ENCODE data around the gene TTC7B.

Gene TTC7B

DNA sequence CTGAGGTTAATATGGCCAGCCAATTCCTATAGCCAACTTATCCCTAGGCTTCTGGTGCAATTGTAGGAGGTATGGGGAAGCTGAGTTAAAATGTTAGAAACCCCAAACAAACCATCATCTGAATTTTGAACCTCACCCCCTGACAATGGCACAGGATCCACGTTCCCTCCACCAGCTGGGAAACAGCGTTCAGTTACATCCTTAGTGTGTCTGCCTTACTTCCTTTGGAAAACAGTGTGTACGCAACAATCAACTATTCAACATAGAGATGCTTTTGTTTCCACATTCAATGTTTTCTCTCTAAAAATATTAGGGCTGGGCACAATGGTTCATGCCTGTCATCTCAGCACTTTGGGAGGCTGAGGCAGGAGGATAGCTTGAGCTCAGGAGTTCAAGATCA, 203.4 kb downstream of the TTC7B start:
- no peak for DNase-seq

DNA sequence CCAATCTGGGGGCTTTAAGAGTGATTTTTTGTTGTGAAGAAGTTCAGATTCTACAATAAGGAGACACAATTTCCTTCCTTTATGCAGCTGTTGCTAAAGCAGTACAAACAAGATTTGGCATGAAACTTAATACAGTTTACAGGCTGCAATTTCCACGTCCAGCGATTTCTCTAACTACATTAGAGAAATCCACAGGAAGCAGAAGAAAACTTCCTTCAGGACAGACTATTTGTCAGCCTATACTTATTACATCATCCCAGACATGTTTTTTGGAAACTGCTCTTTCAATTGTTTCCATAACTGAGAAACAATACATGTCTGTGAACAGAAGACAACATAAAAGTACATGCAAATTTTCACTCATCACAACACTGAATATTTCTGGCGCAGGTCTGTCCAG, 204.3 kb downstream of the TTC7B start:
- DNase-seq: no peak

DNA sequence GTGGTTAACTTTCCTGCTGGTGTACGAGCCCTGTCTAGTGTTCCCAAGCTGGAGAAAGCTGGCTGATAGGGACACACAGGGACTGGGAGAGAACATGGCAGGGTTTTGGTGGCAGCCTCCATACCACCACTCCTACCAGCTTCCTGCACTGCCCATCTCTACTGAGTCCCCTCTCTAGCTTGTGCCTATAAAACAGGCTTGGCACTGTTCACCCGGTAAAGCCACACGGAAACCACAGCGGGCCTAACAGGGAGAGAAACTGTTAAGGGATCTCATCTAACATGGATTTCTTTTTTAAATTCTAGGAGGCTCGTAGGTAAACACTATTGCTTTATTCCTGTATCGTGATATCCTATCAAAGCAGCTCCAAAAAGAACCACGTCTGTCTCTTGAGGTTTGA, 204.7 kb downstream of the TTC7B start:
- no peak for DNase-seq

DNA sequence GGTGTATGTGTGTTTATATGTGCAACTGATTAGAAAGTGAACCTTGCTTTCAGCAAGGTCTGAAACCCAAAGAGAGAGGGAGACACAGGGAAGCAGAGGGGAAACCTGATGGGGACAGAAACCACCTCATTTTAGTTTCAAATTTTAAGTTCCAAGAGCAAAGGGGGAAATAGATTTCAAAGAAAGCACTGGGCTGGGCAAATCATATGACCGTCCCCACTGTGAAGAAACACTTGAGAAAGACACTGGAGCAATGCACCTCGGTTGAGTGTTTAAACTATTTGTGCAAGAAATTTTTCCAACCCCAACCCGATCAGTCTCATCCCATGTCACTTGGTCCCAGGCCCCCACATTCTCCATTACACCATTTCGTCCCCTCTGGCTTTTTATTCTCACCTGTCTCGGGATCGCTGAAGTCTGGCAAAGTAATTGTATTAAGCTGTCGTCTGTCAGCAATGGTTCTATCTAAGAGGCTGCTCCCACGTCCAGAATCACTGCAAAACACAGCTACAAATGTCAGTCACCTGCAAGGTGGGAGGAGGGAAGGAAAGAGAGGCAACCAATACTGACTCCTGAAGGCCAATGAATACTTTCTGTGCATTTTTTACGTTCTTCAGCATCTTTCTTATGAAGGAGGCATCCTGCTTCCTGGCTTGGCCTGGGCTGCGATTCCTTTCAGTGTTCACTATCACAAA, 205.7 kb downstream of the TTC7B start:
- DNase-seq: no peak

DNA sequence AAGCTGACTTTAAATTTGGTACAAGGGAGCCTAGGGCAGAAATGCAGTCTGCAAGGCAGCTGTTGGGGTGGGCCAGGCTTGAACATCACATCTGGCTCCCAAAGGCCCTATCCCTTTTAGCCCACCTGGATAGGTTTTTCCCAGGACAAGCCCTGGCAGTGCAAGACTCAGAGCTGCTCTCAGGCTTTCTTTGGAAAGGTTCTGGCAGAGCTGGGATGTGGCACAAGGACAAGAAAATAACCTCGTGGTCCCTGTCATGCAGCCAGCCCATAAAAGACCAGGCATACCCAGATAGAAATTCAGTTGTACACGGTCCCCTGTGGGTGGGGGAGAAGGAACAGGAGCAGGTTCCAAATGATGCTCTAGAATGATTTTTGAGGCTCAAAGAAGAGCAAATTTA, 206.9 kb downstream of the TTC7B start:
- no peak for DNase-seq

DNA sequence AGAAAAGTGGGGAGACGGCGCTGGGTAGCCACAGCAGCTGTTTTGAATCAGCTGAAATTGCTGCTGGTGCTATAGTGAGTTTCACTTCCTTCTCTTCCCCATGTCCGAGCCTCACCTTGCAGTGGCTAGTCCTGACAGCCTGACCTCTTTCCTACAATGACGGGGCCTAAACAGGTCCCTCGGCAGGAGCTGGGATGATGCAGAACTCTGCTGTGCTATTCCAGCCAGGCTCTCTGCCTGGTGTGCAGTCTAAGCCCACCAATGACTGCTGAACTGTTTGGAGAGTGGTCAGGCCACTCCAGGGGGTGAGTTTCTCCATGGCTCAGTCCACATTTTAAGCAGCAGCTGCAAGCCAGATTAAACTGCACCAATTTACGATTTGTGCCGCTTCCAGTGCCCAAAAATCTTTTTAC, 207.3 kb downstream of the TTC7B start:
- no peak for DNase-seq

DNA sequence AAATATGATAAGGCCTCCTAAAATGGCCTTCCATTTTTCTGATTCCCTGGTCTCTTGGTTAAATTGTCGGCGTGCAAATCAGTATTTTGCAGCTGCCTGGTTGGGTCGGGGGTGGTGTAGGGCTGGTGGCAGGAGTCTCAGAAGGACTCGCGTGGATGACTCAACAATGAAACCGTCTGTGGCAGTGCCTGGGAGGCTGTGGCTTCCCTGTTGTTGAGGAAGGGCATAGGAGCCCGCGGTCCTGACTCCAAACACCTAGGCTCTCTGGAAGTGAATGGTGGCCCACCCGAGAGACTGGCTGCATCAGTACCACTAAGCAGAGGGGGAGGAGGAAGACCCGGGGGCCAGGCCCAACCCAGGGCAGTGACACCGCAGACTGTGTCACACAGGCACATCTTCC, 207.9 kb downstream of the TTC7B start:
- no peak for DNase-seq

DNA sequence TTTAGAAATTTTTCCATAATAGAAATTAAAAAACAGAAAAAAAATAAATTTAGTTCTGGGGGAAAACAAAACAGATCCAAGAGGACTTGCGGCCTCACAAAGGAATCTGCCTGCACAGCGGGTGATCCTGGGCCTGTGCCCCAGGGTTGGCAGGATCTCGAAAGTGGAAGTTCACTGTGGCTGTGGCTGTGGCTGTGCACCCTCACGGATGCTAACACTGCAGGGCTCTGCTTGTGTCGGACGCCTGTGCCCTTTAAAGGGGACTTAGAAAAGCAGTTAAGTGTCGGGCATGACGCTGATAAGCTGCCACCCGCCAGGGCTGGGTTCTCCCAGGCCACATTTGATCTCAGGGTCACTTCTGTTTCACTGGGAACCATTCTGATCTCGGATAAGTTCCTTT, 209.1 kb downstream of the TTC7B start:
- DNase-seq: no peak

DNA sequence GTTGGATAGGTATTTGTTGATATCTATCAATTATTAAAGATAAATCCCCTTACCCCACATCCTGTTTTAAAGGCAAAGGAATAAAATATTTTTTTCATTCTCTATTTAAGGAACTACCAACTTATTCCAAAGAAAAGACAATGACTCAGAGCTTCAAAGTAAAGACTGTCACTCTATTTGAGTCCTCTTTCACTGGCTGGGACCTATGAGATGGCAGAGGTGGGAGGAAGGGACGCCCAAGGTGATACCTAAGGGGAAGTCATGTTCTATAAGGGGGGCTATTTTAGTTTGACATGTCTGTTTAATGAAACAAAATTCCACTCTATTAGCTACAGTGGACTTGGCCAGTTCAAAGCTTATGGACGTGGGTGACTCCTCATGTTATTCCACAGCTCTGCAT, 209.8 kb downstream of the TTC7B start:
- DNase-seq: no peak

DNA sequence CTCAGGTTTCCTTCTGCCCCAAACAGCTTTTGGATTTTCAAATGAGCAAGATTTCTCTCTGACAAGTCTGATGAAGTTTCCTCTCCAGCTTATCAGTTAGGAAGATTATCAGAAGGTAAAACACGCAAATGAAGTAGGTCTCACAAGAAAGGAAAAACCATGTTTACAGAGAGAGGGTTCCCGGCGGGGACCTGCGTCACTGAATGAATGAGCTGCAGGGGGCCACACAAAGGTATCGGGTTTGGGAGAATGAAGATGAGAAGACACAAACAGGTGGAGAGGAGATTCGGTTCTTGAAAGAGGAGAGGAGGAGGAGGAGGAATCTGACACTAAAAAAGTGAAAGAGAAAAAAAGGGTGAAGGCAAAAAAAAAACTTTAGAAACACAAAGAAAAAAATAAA, 210.8 kb downstream of the TTC7B start:
- DNase-seq: no peak

DNA sequence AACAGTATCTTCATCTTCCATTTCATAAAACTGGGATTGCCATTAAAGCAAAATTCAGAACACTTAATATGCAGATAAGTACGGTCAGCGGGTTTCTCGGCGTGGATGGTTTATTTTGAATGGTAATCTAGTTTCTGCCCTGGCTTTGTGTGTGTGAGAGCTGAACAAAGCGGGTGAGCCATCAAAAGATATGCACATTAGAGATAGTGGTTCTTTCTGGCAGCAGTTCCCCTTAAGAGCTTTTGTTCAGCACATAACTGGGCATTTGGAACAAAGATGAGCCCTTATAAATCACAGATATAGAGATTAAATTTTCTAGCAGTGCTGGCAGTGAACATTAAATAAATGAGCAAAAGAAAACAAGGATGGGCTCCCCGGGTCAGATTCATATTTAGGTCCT, 211.9 kb downstream of the TTC7B start:
- no peak for DNase-seq

DNA sequence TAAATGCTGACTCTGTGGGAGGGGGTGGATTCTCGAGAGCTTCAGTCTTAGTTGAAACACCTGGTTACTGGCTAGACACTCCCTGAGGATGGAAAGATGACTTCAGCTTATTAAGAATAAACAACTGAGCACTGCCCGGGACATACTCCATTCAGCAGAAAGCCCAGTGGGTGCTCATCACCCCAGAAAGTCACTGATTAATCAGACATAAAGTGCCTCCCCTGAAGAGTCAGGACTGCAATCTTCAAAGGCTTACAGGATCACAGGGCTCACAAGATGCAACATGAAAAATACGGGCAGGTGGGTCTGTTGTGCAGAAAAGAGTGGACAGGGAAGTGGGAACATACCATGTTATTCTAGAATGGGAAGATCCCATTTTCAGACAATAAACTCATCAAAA, 212.4 kb downstream of the TTC7B start:
- no peak for DNase-seq

DNA sequence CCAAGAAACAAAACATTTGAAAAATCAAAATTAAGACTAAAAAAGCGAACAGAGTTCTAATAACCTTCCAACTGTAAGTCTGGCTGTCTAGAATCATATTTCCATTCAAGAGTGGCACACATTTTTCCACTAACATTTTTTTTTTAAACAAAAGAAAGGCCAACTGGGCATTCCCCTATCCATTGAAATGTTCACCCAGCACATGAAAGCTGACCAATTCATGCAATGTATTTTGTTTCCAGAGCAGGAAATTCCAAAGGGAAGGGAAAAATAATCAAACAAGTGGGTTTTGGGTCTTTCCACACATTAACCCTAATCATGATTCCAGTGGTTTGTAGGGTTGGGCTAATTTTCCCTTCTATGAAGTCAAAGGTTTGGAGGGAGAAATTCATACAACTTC, 212.9 kb downstream of the TTC7B start:
- DNase-seq: no peak

DNA sequence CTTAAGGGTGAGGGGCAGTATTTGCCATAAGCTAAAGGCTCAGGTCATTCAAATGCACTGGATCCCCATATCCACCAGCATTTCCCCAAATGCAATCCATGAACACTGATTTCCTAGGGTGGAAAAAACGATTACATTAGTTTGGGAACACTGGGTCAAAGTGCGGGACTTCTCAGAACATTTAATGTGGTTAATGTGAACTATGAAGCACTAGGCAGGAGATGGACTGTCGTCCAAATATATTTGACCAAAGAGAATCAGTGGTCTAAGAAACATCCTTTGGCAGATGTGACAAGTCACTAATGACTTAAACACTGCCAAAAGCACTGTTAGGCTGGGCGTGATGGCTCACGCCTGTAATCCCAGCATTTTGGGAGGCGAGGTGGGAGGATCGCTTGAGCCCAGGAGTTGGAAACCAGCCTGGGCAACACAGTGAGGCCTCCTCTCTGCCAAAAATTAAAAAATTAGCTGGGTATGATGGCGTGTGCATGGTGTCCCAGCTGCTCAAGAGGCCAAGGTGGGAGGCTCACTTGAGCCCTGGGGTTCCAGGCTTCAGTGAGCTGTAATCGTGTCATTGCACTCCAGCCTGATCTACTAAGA, 214.0 kb downstream of the TTC7B start:
- DNase-seq: no peak

DNA sequence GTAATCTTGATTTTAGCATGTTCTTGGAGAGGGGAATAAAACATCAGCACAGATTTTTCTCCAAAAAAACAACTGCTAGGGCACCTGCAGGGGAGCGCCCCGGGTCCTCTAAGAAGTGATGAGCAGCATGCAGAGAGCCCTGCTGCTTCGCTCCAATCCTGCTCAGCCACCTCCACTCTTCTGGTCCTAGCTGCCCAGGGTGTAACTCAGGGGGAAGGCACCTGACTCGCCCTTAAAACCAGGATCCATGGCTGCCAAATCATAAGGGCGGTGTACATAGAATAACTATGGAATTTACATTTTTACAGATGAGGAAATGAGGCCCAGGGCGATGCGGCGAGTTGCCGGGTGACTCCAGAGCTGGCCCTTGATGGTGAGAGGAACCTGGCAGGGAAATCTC, 214.7 kb downstream of the TTC7B start:
- DNase-seq: no peak

DNA sequence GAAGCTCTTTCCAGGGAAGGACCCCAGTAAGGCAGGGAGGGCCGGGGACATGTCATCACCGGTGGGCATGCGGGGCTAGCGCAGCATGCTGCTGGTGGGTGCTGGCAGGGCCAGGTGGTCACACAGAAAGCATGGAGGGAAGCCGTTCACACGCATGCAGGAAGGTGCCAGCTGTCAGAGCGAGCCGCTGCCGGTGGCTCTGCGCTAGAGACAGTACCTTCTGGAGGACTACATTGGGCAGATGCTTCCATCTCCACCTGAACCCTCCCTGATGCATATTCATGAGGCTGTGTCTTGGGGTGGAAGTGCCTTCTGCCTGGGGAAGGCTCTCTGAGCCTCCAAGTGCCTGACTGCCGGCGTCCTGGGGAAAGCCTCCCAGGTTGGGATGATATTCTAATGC, 215.6 kb downstream of the TTC7B start:
- no peak for DNase-seq

DNA sequence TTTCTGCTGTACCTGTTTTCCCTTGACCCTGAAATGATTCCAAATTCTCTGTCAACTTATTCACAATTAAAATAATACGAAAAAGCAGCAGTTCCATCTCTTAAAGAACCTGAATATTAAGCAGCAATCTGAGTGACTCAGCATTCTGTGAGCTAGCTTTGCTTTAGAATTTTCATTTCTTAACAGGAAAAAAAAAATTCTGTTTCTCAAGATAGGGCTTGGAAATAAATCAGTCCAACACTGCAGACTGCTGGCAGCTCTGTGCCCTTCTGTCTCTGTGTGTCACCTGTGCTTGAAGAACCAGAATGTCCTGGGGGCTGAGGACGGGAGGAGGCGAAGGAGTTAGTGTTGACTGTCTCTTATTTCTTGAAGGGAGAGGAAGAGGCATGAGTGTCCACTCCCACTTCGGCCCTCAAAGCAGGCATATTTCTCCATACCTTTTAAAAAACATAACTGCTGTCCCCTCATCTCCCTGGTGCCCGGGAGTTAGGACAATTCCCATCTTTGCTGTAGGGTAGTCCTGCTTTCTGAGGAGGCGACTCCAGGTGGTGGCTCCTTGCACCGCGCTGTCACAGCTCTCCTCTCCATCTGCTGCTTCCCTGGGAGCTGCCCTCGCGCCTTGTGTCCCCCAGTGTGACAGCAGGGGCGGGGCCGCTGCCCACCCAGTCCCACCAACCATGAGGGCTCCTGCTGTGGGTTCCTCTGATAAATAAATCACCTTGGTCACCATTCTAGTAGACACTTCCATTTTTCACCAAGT, 216.3 kb downstream of the TTC7B start:
- DNase-seq: no peak

DNA sequence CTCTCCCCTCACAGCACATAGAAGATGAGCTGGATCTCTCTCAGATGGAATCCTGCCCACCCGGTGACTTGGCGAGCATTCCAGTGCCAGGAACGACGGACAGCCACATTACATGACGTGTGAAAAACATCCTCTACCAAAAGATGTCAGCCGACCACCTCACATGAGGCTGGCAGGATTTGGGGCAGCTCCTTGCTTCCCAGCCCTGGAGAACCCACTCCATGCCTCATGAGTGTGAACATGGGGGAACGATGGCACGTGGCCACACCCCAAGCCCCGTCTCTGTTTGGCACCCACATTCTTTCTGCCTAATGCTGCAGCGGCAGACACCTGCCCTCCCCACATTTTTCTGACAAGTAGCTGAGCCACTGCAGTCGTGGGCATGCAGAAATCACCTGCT, 216.9 kb downstream of the TTC7B start:
- DNase-seq: no peak

DNA sequence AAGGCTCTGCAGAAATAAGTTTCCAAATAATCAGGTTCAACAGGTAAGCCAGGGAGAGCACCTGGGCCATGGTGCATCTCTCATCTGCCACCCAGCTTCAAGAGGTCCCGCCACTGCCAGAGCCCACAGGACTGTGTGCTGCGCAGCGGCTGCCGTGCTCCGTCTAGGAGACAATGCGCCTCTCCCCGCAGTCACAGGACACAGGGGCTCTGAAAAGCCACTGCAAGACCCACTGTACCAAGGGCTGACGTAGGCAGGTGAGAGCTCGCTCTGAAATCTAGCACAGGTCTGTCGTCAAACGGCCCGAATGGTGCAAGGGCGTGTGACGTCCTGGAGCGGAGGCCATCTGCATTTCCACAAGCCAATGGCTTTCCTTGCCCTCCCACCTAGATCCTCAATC, 218.3 kb downstream of the TTC7B start:
- DNase-seq: no peak

DNA sequence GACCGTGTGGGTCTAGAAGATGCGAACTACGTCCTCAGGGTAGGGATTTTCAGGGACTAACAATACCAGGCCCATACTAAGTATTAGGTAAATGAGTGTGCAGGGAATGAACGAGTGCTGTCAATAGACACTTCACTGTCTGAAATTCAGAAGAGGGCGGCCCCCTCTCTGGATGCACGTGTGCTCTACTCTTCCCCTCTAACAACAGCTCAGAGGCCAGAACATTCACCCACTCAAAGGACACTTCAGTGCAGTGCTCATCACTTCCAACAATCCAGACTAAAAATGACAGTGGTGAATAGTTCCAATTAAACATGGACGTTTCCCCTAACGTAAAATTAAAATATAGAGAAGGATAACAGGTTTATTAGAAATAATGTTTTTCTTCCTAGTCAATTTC, 219.5 kb downstream of the TTC7B start:
- no peak for DNase-seq

DNA sequence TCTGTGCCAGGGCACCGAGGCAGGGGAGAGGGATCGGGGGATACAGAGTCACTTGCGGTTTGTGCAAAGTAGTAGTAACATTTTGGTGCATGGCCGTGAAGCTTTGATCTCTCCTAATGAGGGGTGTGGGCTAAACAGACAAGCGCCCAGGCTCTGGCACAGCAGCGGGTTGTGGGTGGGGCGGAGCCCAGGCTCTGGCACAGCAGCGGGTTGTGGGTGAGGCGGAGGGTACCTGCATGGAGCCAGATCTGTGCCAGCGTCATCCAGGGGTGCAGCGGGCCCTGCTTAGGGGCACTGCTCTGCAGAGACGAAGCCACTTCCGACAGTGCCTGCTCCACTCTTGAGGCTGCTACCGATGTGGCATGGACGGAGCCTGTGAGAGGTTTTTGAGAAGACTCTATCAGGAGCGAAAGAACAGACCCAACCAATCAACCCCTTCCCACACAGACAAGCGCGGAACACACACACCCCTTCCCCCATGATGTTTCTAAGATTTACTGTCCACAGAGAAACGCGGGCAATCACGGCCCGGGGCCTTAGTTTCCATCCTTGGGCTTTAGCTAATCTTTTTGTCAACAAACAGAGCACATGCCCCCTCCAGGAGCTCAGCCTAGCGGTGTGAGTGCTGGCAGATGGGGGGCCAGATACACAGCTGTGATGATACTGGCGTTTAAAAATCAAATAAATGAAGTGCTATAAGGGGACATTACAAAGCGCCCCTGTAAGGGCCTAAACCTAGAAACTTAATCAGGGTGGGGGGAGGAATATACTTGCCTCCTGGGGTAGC, 222.8 kb downstream of the TTC7B start:
- no peak for DNase-seq

DNA sequence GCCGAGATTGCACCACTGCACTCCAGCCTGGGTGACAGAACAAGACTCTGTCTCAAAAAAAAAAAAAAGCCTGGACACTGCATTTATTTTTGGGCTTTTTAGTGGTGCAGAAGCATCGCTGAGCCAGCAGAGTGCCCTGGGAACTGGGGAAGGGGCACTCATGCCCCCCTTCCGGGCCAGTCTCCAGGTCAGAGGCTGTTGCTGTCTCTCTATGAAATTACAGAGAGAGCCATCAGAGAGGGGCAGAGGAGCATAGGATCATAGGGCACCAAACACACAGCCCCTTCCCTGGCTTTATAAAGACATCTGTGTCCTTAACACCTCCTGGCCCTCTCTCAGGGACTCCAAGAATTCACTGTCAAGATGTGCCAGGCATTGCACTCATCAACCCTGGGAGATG, 223.6 kb downstream of the TTC7B start:
- no peak for DNase-seq

DNA sequence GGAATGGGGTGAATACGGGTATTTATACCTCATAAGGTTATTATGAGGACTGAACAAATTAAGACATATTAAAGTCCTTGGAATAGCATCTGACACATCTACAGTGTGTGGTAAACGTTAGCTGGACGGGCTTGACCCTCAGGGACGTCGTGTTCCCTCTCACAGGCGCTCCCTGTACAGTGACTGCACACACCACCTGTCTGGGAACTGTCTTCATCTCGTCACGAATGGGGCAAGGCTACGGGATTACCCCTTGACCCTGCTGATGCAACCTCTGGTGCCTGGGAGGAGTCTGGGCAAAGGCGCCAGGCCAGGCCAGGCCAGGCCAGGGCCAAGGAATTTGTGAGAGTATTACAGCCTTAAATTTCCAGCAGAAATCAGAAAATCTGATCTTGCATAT, 228.3 kb downstream of the TTC7B start:
- DNase-seq: no peak

Data from NCI-H1436 treated with DMSO at 0.1 percent for 48 hours (cell line).